Nephron (organoid): ENCODE results near the gene FASN.
A peak's percentile ranks its signal among the peaks of the same experiment; 100 is the strongest.

Experiments used
- H3K27ac Mint-ChIP-seq, 3 experiments: 2 replicates each; pipeline ENCODE4 v1.8.0; 2020; ENCODE audit warnings: mixed read lengths in 3 of 3, mild to moderate bottlenecking in 2 of 3, moderate library complexity in 1 of 3
- H3K27me3 Mint-ChIP-seq: 2 replicates; pipeline ENCODE4 v1.8.0; 2021; ENCODE audit warnings: low read depth, mild to moderate bottlenecking, moderate library complexity, mixed read lengths
- H3K36me3 Mint-ChIP-seq: 2 replicates; pipeline ENCODE4 v1.8.0; 2020; ENCODE audit warnings: low read depth, mixed read lengths
- H3K4me1 Mint-ChIP-seq: 2 replicates; pipeline ENCODE4 v1.8.0; 2020; ENCODE audit warnings: mixed read lengths
- H3K4me3 Mint-ChIP-seq, 3 experiments: 2 replicates each; pipeline ENCODE4 v1.8.0; 2020; ENCODE audit warnings: mild to moderate bottlenecking in 3 of 3, mixed read lengths in 3 of 3, moderate library complexity in 2 of 3
- H3K9me3 Mint-ChIP-seq: 2 replicates; pipeline ENCODE4 v1.8.0; 2020; ENCODE audit warnings: mixed read lengths
- TF ChIP-seq, protein P1 (sequence below), 3 experiments: fragments of 200-600 bp; sonication (generic); IDR thresholded peaks; one replicate each; pipeline ENCODE4 v1.5.0; 2021; ENCODE audit warnings: antibody characterized with exemption in 3 of 3; ENCODE audit not compliant: unreplicated experiment in 3 of 3

Gene FASN

GRCh38 chr17:82077617-82078358 lies 20.2 kb downstream of the FASN start:
- peaks cover 13% of the 10 kb centered on the region for H3K4me1 Mint-ChIP-seq
- TF ChIP-seq, protein P1, sequence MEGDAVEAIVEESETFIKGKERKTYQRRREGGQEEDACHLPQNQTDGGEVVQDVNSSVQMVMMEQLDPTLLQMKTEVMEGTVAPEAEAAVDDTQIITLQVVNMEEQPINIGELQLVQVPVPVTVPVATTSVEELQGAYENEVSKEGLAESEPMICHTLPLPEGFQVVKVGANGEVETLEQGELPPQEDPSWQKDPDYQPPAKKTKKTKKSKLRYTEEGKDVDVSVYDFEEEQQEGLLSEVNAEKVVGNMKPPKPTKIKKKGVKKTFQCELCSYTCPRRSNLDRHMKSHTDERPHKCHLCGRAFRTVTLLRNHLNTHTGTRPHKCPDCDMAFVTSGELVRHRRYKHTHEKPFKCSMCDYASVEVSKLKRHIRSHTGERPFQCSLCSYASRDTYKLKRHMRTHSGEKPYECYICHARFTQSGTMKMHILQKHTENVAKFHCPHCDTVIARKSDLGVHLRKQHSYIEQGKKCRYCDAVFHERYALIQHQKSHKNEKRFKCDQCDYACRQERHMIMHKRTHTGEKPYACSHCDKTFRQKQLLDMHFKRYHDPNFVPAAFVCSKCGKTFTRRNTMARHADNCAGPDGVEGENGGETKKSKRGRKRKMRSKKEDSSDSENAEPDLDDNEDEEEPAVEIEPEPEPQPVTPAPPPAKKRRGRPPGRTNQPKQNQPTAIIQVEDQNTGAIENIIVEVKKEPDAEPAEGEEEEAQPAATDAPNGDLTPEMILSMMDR (IDR thresholded peaks at IDR 0.05; ENCODE audit: unreplicated experiment in 3 of 3), result no peak
- peaks cover 9% of the 10 kb centered on the region for H3K27me3 Mint-ChIP-seq
- H3K27ac Mint-ChIP-seq, result peak overlapping the region; percentile 84 to 96 (median 94)
- peak overlapping the region in 2 of 3 experiments; percentile 47 to 65 for H3K4me3 Mint-ChIP-seq
- H3K9me3 Mint-ChIP-seq, result no peaks in the 10 kb centered on the region
- H3K36me3 Mint-ChIP-seq, result peaks cover 11% of the 10 kb centered on the region

DNA sequence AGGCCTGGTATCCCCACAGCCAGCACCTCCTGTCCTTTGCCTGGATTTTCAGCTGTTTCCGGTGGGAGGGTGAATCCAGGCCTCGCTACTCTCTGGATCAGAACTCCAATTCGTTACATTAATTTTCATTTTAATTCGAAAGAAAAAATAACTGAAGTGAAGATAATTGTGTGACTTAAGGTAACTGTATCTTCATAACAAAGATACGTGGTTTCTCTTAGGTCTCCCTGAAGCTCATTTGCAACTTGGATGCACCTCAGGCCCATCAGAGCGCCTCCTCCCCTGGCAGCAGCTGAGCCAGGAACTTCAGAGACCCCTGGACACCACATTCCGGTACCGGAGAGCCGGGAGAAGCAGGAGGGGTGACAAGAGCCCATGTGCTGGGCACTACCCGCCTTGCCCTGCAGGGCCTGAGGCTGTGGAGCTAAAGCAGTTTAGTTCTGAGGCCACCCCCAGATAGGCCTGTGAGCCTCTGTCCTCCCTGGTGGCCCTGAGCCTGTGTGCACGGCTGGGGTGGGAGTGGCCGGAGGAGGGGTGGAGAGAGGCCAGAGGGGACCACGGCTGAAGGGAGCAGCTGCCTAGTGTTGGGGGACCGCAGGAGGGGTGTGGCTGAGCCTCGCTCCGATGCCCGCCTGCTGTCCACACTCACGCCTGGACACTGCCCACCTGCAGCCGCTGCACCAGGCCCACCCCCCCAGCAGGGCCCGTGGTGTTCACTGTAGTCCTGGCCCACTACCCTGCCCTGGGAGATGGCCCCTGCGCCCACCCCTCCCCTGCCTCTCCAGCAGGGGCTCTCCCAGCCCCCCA lies 21.0 kb downstream of the FASN start:
- Mint-ChIP-seq H3K9me3 (no peaks in the 10 kb centered on the region), H3K4me3 (no peak overlapping the region), H3K27ac (peak overlapping the region; percentile 48 to 73 (median 48)), H3K4me1 (peaks cover 13% of the 10 kb centered on the region), H3K27me3 (peaks cover 9% of the 10 kb centered on the region), H3K36me3 (peaks cover 11% of the 10 kb centered on the region)
- TF ChIP-seq, protein P1 (IDR thresholded peaks at IDR 0.05; ENCODE audit: unreplicated experiment in 3 of 3), result no peak

DNA sequence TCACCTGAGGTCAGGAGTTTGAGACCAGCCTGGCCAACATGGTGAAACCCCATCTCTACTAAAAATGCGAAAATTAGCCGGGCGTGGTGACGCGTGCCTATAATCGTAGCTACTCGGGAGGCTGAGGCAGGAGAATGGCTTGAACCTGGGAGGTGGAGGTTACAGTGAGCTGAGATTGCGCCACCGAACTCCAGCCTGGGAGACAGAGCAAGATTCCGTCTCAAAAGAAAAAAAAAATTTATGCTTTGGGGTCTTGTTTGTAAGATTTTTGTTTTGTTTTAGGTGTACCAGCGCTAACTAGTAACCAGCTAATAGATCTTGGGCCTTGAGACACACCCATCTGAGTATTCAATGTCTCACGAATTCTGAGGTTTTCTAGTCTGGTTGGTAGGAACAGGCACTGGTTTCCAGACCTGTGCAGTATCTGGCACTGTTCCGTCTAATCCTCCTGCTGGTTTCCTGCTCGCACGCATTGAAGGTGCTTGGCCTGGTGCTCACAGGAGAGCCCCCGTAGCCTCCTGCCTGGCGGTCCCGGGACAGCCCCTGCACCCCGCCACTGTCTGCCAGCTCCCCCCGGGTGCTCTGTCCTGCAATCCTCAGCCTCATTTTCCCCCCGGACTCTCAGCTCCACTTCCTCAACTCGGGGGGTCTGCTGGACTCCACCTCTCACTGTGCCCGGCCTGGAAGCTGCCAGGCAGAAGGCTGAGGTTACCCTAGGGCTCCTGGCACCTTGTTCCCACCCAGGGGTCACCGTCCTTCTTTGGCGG lies 21.8 kb downstream of the FASN start:
- Mint-ChIP-seq H3K4me3 (no peak overlapping the region), H3K9me3 (no peaks in the 10 kb centered on the region), H3K27me3 (peaks cover 9% of the 10 kb centered on the region), H3K27ac (peak overlapping the region; percentile 48 to 73 (median 48)), H3K4me1 (peaks cover 13% of the 10 kb centered on the region), H3K36me3 (peaks cover 11% of the 10 kb centered on the region)
- TF ChIP-seq, protein P1 (IDR thresholded peaks at IDR 0.05; ENCODE audit: unreplicated experiment in 3 of 3), result no peak

DNA sequence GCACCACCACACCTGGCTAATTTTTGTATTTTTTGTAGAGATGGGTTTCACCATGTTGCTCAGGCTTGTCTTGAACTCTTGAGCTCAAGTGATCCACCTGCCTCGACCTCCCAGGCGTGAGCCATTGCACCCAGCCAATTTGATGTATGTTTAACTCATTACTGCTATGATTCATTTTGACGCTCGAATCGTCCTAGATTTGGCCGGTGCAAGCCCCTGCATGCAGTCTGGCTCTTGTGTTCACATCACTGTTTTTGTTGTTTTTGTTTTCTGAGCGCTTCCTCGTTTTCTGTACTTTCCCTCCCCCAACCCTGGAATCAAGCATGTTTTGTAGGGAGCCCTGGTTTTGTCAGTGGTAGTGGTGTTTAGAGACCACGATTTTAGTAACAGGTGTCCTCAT lies 24.6 kb downstream of the FASN start:
- TF ChIP-seq, protein P1 (IDR thresholded peaks at IDR 0.05; ENCODE audit: unreplicated experiment in 3 of 3), result no peak
- Mint-ChIP-seq H3K27me3 (peaks cover 9% of the 10 kb centered on the region), H3K36me3 (peaks cover 7% of the 10 kb centered on the region), H3K4me3 (no peak overlapping the region), H3K9me3 (no peaks in the 10 kb centered on the region), H3K4me1 (peaks cover 13% of the 10 kb centered on the region), H3K27ac (no peak overlapping the region)

DNA sequence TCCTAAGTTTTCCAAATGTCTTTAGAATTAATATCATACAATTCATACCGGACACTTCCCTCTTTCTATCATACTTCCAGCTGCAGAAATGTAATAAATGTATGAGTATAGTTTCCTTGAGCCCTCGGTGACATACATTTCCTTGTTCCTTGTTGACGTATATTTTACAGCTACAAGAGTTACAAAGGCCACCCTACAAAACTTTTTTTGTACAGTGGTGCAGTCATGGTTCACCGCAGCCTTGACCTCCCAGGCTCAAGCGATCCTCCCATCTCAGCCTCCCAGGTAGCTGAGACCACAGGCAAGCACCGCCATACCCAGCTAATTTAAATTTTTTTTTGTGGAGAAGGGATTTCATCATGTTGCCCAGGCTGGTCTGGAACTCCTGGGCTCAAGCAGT lies 25.2 kb downstream of the FASN start:
- no peaks in the 10 kb centered on the region for H3K9me3 Mint-ChIP-seq
- H3K27ac Mint-ChIP-seq, result no peak overlapping the region
- peaks cover 8% of the 10 kb centered on the region for H3K4me1 Mint-ChIP-seq
- H3K4me3 Mint-ChIP-seq, result no peak overlapping the region
- TF ChIP-seq, protein P1 (IDR thresholded peaks at IDR 0.05; ENCODE audit: unreplicated experiment in 3 of 3), result no peak
- H3K36me3 Mint-ChIP-seq, result peaks cover 1% of the 10 kb centered on the region
- H3K27me3 Mint-ChIP-seq, result peaks cover 9% of the 10 kb centered on the region
